Endothelial cell of umbilical vein (primary cell): ENCODE measurements around the gene PAPPA. TPM values are rescaled to one million over a fixed set of nuclear protein-coding genes. Genes with fewer than 3 reads are reported as not detected.

ENCODE experiments used
- BruUV-seq: library from RNA; stranded (reverse); fragments of 400-500 nt; replicated peaks from 2 replicates; lab custom pipeline; 2021; lab: Mats Ljungman, UMichigan
- CTCF ChIA-PET: fragments of 300-600, 350-600 bp; sonication (Branson Sonifier 250); formaldehyde crosslinking; loops from one replicate; lab custom pipeline; 2021; ENCODE audit warnings: antibody characterized with exemption, inconsistent platforms; lab: Charles Lee
- POLR2A ChIA-PET: fragments of 300-600, 350-600 bp; sonication (Branson Sonifier 250); formaldehyde crosslinking; loops from one replicate; lab custom pipeline; 2021; ENCODE audit warnings: antibody characterized with exemption, inconsistent platforms; lab: Charles Lee
- DNase-seq: peaks from one replicate; pipeline ENCODE4 v3.0.0-alpha.2; 2011; ENCODE audit warnings: low read depth, low spot score
- FAIRE-seq: peaks from 2 replicates; lab custom pipeline; 2011; peaks lifted over from hg19 to GRCh38; lab: Jason Lieb, UNC
- H2AFZ ChIP-seq: 2 replicates; pipeline ENCODE4 v1.6.0; 2012; ENCODE audit warnings: low read depth, low read length, control low read depth, inconsistent platforms
- H3K27ac ChIP-seq: 2 replicates; pipeline ENCODE4 v1.5.1; 2011; ENCODE audit warnings: low read depth, mild to moderate bottlenecking, control low read depth, low read length, moderate library complexity; ENCODE audit not compliant: insufficient read depth
- H3K27me3 ChIP-seq, 2 experiments: 2 replicates each; pipeline versions ENCODE4 v1.6.0 to v1.6.1; 2011; ENCODE audit warnings: low read length in 2 of 2, mixed read lengths in 1 of 2; ENCODE audit not compliant: control insufficient read depth in 2 of 2, insufficient read depth in 2 of 2
- H3K36me3 ChIP-seq, 2 experiments: 2 replicates in 1 of 2; 3 replicates in 1 of 2; pipeline ENCODE4 v1.5.1; 2011; ENCODE audit warnings: low read length in 2 of 2, mild to moderate bottlenecking in 1 of 2, moderate library complexity in 1 of 2; ENCODE audit not compliant: control insufficient read depth in 2 of 2, insufficient read depth in 2 of 2; ENCODE audit errors: extremely low read depth in 1 of 2
- H3K4me1 ChIP-seq: 3 replicates; pipeline ENCODE4 v1.5.1; 2011; ENCODE audit warnings: mild to moderate bottlenecking, low read length; ENCODE audit not compliant: control insufficient read depth, insufficient read depth; ENCODE audit errors: extremely low read depth
- H3K4me2 ChIP-seq: 2 replicates; pipeline ENCODE4 v1.6.1; 2011; ENCODE audit warnings: low read length, control low read depth, mixed read lengths; ENCODE audit not compliant: insufficient read depth
- H3K4me3 ChIP-seq, 3 experiments: fragments of 200-600 bp in 1 of 3; sonication (generic), shearing (Covaris generic) in 1 of 3; replicated peaks in 1 of 3; 2 replicates each; pipeline ENCODE4 v1.5.1; 2011 to 2016; ENCODE audit warnings: control low read depth in 3 of 3, low read length in 3 of 3, mild to moderate bottlenecking in 2 of 3, inconsistent platforms in 1 of 3, low read depth in 1 of 3, moderate library complexity in 1 of 3; ENCODE audit not compliant: insufficient read depth in 1 of 3
- H3K79me2 ChIP-seq: 2 replicates; pipeline ENCODE4 v1.6.0; 2012; ENCODE audit warnings: low read length, inconsistent platforms; ENCODE audit not compliant: control insufficient read depth, insufficient read depth
- H3K9ac ChIP-seq: replicated peaks from 2 replicates; pipeline ENCODE3; 2011; ENCODE audit warnings: low read length, control low read depth; ENCODE audit not compliant: insufficient read depth; ENCODE audit errors: extremely low read depth
- H3K9me1 ChIP-seq: replicated peaks from 3 replicates; pipeline ENCODE4 v1.6.0; 2011; ENCODE audit warnings: mild to moderate bottlenecking, low read length; ENCODE audit not compliant: control insufficient read depth, insufficient read depth; ENCODE audit errors: extremely low read depth
- H3K9me3 ChIP-seq: replicated peaks from 2 replicates; pipeline ENCODE4 v1.5.1; 2012; ENCODE audit warnings: low read length, inconsistent platforms; ENCODE audit not compliant: control insufficient read depth, insufficient read depth
- H4K20me1 ChIP-seq: replicated peaks from 2 replicates; pipeline ENCODE3; 2011; ENCODE audit warnings: mild to moderate bottlenecking, low read length; ENCODE audit not compliant: control insufficient read depth, insufficient read depth; ENCODE audit errors: extremely low read depth
- CTCF ChIP-seq, 2 donors: IDR thresholded peaks; 1 replicate in 1 of 2; 2 replicates in 1 of 2; pipeline ENCODE4 v1.5.1; 2011; ENCODE audit warnings: low read length in 2 of 2, mild to moderate bottlenecking in 2 of 2, moderate library complexity in 2 of 2, control low read depth in 1 of 2, inconsistent platforms in 1 of 2, low read depth in 1 of 2; ENCODE audit not compliant: insufficient read depth in 1 of 2; ENCODE audit errors: extremely low read depth in 1 of 2
- EZH2 ChIP-seq: IDR thresholded peaks from 2 replicates; pipeline ENCODE4 v1.6.1; 2012; ENCODE audit warnings: borderline replicate concordance, low read depth, mild to moderate bottlenecking, moderate library complexity, low read length, inconsistent platforms; ENCODE audit not compliant: severe bottlenecking
- FOS ChIP-seq: IDR thresholded peaks from 2 replicates; pipeline ENCODE4 v1.6.1; 2011; ENCODE audit warnings: mild to moderate bottlenecking, low read length, moderate library complexity, borderline replicate concordance; ENCODE audit not compliant: insufficient read depth
- GATA2 ChIP-seq: IDR thresholded peaks from 2 replicates; pipeline ENCODE4 v1.7.0; 2011; ENCODE audit warnings: low read depth, mild to moderate bottlenecking, moderate library complexity, mixed read lengths, low read length; ENCODE audit not compliant: insufficient read length, insufficient read depth
- JUN ChIP-seq: IDR thresholded peaks from 2 replicates; pipeline ENCODE4 v1.6.1; 2011; ENCODE audit warnings: borderline replicate concordance, low read depth; ENCODE audit not compliant: insufficient read length, insufficient read depth
- MAX ChIP-seq: IDR thresholded peaks from 2 replicates; pipeline ENCODE4 v1.6.1; 2011; ENCODE audit not compliant: insufficient read depth, insufficient read length
- MYC ChIP-seq: IDR thresholded peaks from one replicate; pipeline ENCODE4 v1.6.1; 2011; ENCODE audit warnings: mild to moderate bottlenecking, low read depth, low read length
- POLR2A ChIP-seq: IDR thresholded peaks from 2 replicates; pipeline ENCODE4 v1.6.1; 2012; ENCODE audit warnings: low read depth, mild to moderate bottlenecking, control low read depth, low read length
- POLR2AphosphoS5 ChIP-seq: IDR thresholded peaks from 2 replicates; pipeline ENCODE4 v1.6.1; 2012; ENCODE audit warnings: low read depth, mild to moderate bottlenecking, control low read depth, low read length, moderate library complexity; ENCODE audit not compliant: insufficient read depth
- dilution Hi-C: fragments of 300-500 bp; cut with MboI; formaldehyde crosslinking; loops from one replicate; pipeline ENCODE4 v1.15.0; 2019; ENCODE audit warnings: low sequenced_read_pairs; ENCODE audit not compliant: extremely low pct_ligation_motif_present
- intact Hi-C: fragments of 100-400 bp; cut with micrococcal nuclease; formaldehyde crosslinking; loops from one replicate; pipeline ENCODE4 v1.10.0; 2022
- polyA plus RNA-seq, 4 experiments: library from polyadenylated mRNA; depleted of rRNA in 3 of 4; stranded (reverse) in 3 of 4; unstranded in 1 of 4; fragments of >200 nt; gene quantifications; 2 replicates each; pipeline versions ENCODE4 v1.2.1 to v1.2.3, GENCODE V29; 2011 to 2012; ENCODE audit warnings: missing spikeins in 1 of 4
- total RNA-seq: library from RNA; stranded (reverse); gene quantifications from 2 replicates; pipeline ENCODE4 v1.2.3, GENCODE V29; 2021

PAPPA gene
- total and polyA plus RNA-seq, 2 donors (not counting 3 experiments of a cell fraction or from before 2014, with no cell fraction given) = 0.13 to 0.41 TPM

- FAIRE-seq = no peak
Measured at GRCh38 chr9:116189683-116190082, 36.1 kb downstream of the PAPPA start.

GRCh38 chr9:116190637-116191396 lies 37.2 kb downstream of the PAPPA start:
- no peaks in the 10 kb centered on the region for H3K79me2 ChIP-seq
- ChIA-PET CTCF (interaction anchor here (0.8 kb wide), 1 partner anchor 39 kb away, joined by 4 read pairs; no protein-coding TSS in a partner anchor), POLR2A (no interaction called here)
- no peaks in the 10 kb centered on the region for H4K20me1 ChIP-seq
- H3K36me3 ChIP-seq = no peaks in the 10 kb centered on the region
- intact Hi-C loops = no loop called here
- no peak overlapping the region for H3K27ac ChIP-seq
- no TSS peak for BruUV-seq
- DNase-seq (no peak), FAIRE-seq (no peak)
- dilution Hi-C loops = no loop called here
- no peak overlapping the region for H3K4me2 ChIP-seq
- no peak overlapping the region for H2AFZ ChIP-seq
- H3K9ac ChIP-seq = no peak overlapping the region
- H3K9me1 ChIP-seq = no peaks in the 10 kb centered on the region
- H3K4me3 ChIP-seq = no peak overlapping the region
- H3K9me3 ChIP-seq = no peaks in the 10 kb centered on the region
- peaks cover 3% of the 10 kb centered on the region for H3K4me1 ChIP-seq
- H3K27me3 ChIP-seq = no peaks in the 10 kb centered on the region
- TF ChIP-seq JUN (no peak), CTCF (IDR thresholded peaks at IDR 0.05; ENCODE audit: extremely low read depth in 1 of 2, insufficient read depth in 1 of 2, low read depth in 1 of 2, low read length in 2 of 2) (no peak), EZH2 (no peak), MYC (no peak), GATA2 (peak; percentile 70), POLR2A (no peak), POLR2AphosphoS5 (no peak), FOS (peak; percentile 28), MAX (no peak)

More at GRCh38 chr9:116189683-116190082, 36.1 kb downstream of the PAPPA start:
- intact Hi-C loops (no loop called here), dilution Hi-C loops (no loop called here)
- Histone ChIP-seq H4K20me1 (no peaks in the 10 kb centered on the region), H3K36me3 (no peaks in the 10 kb centered on the region), H3K4me3 (no peak overlapping the region), H3K4me2 (no peak overlapping the region), H3K27me3 (no peaks in the 10 kb centered on the region), H3K27ac (no peak overlapping the region), H2AFZ (no peak overlapping the region), H3K4me1 (peaks cover 3% of the 10 kb centered on the region), H3K9me3 (no peaks in the 10 kb centered on the region), H3K79me2 (no peaks in the 10 kb centered on the region), H3K9me1 (no peaks in the 10 kb centered on the region), H3K9ac (no peak overlapping the region)
- BruUV-seq = no TSS peak
- no peak for DNase-seq
- POLR2A ChIA-PET = no interaction called here
- no peak for TF ChIP-seq POLR2A
- CTCF ChIA-PET = no interaction called here
